Measurements from ENCODE around the gene TNFAIP1. TPM values are rescaled to one million over a fixed set of nuclear protein-coding genes. Genes with fewer than 3 reads are reported as not detected.

The TNFAIP1 gene
- total RNA-seq, 4 donors from 2014 or later, result 25.6 to 137 (median 49.4) TPM

DNA sequence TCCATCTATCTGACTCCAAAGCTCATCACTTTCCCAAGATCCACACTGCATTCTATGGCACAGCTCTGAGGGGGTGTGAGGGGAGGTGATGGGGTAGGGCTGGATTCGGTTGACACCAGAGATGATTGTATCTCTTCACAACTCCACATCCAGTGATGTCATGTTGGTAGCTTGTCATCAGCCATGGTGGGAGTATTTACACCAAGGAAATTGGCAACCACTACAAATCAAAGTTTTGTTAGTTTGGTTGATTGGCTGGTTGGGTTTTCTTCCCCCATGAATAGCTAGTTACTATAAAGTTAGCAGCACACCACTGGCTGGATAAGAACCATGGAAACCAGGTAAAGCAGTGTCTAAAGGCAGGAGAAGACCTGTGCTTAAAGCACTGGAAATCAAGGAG lies 55.4 kb downstream of the TNFAIP1 start:
- Histone ChIP-seq H3K4me3 (no peak overlapping the region), H3K27me3 (no peaks in the 10 kb centered on the region), H3K4me1 (no peaks in the 10 kb centered on the region), H3K27ac (no peak overlapping the region), H3K9me3 (no peaks in the 10 kb centered on the region), H3K36me3 (peaks cover 0 to 28% (median 8%) of the 10 kb centered on the region in 4 donors)
- WGBS, 2 donors (ENCODE audit: low coverage in 1 of 2), result 96% methylated on average over 1 of the region's 1 CpG; no CpG with 5 or more reads in 1 of the 2 donors
- intact Hi-C loops (cut with DNase I; ENCODE audit: low total_unique reads) (no loop called here), in situ Hi-C loops (cut with MboI; ENCODE audit: low pct_ligation_motif_present in 1 of 4, low pct_unique_long_range_greater_than_20kb in 1 of 4, low sequenced_read_pairs in 3 of 4) (no loop called here)
- DNase-seq, result no peak
- no peak for TF ChIP-seq POLR2A (IDR thresholded peaks at IDR 0.05)
- TF ChIP-seq EP300 (IDR thresholded peaks at IDR 0.05; ENCODE audit: low read depth), result no peak
- TF ChIP-seq, protein P1, sequence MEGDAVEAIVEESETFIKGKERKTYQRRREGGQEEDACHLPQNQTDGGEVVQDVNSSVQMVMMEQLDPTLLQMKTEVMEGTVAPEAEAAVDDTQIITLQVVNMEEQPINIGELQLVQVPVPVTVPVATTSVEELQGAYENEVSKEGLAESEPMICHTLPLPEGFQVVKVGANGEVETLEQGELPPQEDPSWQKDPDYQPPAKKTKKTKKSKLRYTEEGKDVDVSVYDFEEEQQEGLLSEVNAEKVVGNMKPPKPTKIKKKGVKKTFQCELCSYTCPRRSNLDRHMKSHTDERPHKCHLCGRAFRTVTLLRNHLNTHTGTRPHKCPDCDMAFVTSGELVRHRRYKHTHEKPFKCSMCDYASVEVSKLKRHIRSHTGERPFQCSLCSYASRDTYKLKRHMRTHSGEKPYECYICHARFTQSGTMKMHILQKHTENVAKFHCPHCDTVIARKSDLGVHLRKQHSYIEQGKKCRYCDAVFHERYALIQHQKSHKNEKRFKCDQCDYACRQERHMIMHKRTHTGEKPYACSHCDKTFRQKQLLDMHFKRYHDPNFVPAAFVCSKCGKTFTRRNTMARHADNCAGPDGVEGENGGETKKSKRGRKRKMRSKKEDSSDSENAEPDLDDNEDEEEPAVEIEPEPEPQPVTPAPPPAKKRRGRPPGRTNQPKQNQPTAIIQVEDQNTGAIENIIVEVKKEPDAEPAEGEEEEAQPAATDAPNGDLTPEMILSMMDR (IDR thresholded peaks at IDR 0.05), result no peak
- TF ChIP-seq POLR2AphosphoS5 (IDR thresholded peaks at IDR 0.05), result no peak

DNA sequence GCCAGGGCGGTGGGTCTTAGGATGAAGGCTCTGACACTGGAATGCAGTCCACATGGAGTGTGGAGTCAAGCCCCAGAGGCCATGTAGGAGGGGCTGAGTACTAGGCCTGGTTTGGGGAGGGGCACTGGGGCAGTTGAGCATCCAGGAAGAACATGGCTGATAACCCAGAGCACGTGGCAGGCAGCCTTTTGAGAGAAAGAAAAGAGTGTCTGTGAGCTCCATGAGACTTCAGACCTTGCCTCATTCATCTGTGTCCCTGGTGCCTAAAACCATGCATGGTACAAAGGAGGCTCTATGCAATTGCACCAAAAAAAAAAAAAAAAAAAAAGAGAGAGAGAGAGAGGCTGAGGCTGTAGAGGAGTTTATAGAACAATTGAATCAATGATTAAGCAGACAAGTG lies 55.8 kb downstream of the TNFAIP1 start:
- TF ChIP-seq, protein P1 (IDR thresholded peaks at IDR 0.05), result no peak
- TF ChIP-seq POLR2AphosphoS5 (IDR thresholded peaks at IDR 0.05), result no peak
- no peak for TF ChIP-seq EP300 (IDR thresholded peaks at IDR 0.05; ENCODE audit: low read depth)
- no peak for TF ChIP-seq POLR2A (IDR thresholded peaks at IDR 0.05)
- intact Hi-C loops (cut with DNase I; ENCODE audit: low total_unique reads) (no loop called here), in situ Hi-C loops (cut with MboI; ENCODE audit: low pct_ligation_motif_present in 1 of 4, low pct_unique_long_range_greater_than_20kb in 1 of 4, low sequenced_read_pairs in 3 of 4) (no loop called here)
- no peaks in the 10 kb centered on the region for H3K9me3 ChIP-seq
- H3K27me3 ChIP-seq, result no peaks in the 10 kb centered on the region
- H3K27ac ChIP-seq, result no peak overlapping the region
- H3K4me3 ChIP-seq, result no peak overlapping the region
- whole genome bisulfite sequencing, 2 donors (ENCODE audit: low coverage in 1 of 2), result 83 to 94% methylated on average over 1 to 2 of the region's 2 CpGs
- peaks cover 0 to 28% (median 8%) of the 10 kb centered on the region in 4 donors for H3K36me3 ChIP-seq
- H3K4me1 ChIP-seq, result no peaks in the 10 kb centered on the region
- no peak for DNase-seq

DNA sequence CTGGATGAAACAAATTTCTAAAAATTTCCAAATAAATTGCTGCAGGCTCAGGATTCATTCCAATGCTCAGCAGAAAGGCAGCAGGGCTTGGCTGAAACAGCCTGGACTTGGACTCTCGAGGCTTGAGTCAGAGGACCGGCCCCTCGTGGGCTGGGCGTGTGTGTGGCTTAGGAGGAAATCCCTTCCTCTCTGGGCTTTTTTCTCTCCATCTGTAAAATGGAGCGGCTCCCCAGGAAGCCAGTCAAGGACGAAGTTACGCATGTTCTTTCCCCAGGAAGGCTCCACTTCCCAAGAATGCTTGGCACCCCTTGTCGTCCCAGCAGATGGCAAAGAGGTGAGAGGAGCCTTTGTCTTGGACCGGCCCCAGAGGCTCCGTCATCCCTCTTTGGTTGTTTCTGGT lies 56.9 kb downstream of the TNFAIP1 start:
- in situ Hi-C loops (cut with MboI; ENCODE audit: low pct_ligation_motif_present in 1 of 4, low pct_unique_long_range_greater_than_20kb in 1 of 4, low sequenced_read_pairs in 3 of 4), result no loop called here

DNA sequence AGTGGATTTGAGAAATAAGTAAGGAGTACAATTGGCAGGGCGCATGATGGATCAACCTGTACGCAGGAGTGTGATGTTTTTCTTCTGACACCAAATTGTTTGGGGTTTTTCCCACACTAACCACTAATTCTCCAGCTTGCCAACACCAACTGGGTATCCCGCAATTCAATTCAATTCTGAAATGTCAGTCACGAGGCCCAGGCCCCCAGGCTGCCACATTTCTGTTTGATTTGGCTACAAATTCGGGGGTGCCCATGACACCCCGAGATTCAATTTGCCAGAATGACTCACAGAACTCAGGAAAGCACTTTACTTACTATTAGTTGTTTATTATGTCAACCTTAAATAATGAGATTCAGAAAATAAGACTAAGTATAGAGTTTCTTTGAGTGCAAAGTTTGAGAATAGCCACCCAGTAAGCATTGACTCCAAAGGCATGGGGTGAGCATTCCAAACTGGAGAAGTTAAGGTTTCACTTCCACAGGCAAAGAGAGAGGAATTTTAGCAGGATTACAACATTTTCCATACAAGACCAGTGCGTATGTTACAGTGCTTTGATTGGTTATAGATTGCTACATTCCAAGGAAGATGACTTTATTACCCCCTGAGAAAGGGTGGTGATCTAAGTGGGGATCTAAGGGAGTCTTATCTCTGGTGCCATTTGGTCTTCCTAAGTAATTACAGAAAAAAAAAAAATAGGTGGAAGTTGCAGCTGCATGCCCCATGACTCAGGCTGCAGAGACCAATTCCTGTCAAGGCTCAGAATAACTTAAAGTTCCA lies 59.0 kb downstream of the TNFAIP1 start:
- Histone ChIP-seq H3K4me3 (no peak overlapping the region), H3K4me1 (no peaks in the 10 kb centered on the region), H3K9me3 (no peaks in the 10 kb centered on the region), H3K27me3 (no peaks in the 10 kb centered on the region), H3K27ac (no peak overlapping the region), H3K36me3 (peaks cover 0 to 17% (median 4%) of the 10 kb centered on the region in 4 donors)
- intact Hi-C loops (cut with DNase I; ENCODE audit: low total_unique reads), result no loop called here
- in situ Hi-C loops (cut with MboI; ENCODE audit: low pct_ligation_motif_present in 1 of 4, low pct_unique_long_range_greater_than_20kb in 1 of 4, low sequenced_read_pairs in 3 of 4), result no loop called here
- no peak for DNase-seq
- WGBS, 2 donors (ENCODE audit: low coverage in 1 of 2), result 72 to 80% methylated on average over 4 to 7 of the region's 7 CpGs
- TF ChIP-seq POLR2A (IDR thresholded peaks at IDR 0.05) (no peak), POLR2AphosphoS5 (IDR thresholded peaks at IDR 0.05) (no peak), EP300 (IDR thresholded peaks at IDR 0.05; ENCODE audit: low read depth) (no peak)
- TF ChIP-seq, protein P1 (IDR thresholded peaks at IDR 0.05), result no peak

More for the DNA sequence above, 56.9 kb downstream of the TNFAIP1 start:
- intact Hi-C loops (cut with DNase I; ENCODE audit: low total_unique reads), result no loop called here
- 80 to 88% methylated on average over 2 to 10 of the region's 10 CpGs for WGBS, 2 donors (ENCODE audit: low coverage in 1 of 2)
- Histone ChIP-seq H3K4me1 (no peaks in the 10 kb centered on the region), H3K27ac (no peak overlapping the region), H3K36me3 (peaks cover 0 to 28% (median 8%) of the 10 kb centered on the region in 4 donors), H3K4me3 (no peak overlapping the region), H3K9me3 (no peaks in the 10 kb centered on the region), H3K27me3 (no peaks in the 10 kb centered on the region)
- TF ChIP-seq POLR2A (IDR thresholded peaks at IDR 0.05) (no peak), EP300 (IDR thresholded peaks at IDR 0.05; ENCODE audit: low read depth) (no peak), POLR2AphosphoS5 (IDR thresholded peaks at IDR 0.05) (no peak)
- TF ChIP-seq, protein P1 (IDR thresholded peaks at IDR 0.05), result no peak
- DNase-seq, result no peak
